PC-9 (cell line): ENCODE data around the gene HLX. TPM values are rescaled to one million over a fixed set of nuclear protein-coding genes. Genes with fewer than 3 reads are reported as not detected.

Experiments
- BruUV-seq: library from RNA; stranded (reverse); fragments of 400-500 nt; replicated peaks from 2 replicates; lab custom pipeline; 2021; lab: Mats Ljungman, UMichigan
- CTCF ChIA-PET: fragments of 300-600 bp; sonication (Branson Sonifier 250); formaldehyde crosslinking; loops from one replicate; lab custom pipeline; 2022; ENCODE audit warnings: antibody characterized with exemption; lab: Charles Lee
- POLR2A ChIA-PET: fragments of 300-600 bp; sonication (Branson Sonifier 250); formaldehyde crosslinking; loops from one replicate; lab custom pipeline; 2022; ENCODE audit warnings: antibody characterized with exemption; ENCODE audit not compliant: unreplicated experiment; lab: Charles Lee
- DNase-seq, 2 experiments: peaks; one replicate each; pipeline versions ENCODE4 v3.0.0 to v3.0.0-alpha.2; 2015 to 2022; ENCODE audit warnings: mixed read lengths in 1 of 2
- H2AFZ ChIP-seq: fragments of 200-600 bp; sonication (generic); 2 replicates; pipeline ENCODE4 v1.8.1; 2017; ENCODE audit warnings: antibody characterized with exemption
- H3F3A ChIP-seq: fragments of 200-600 bp; sonication (generic); 2 replicates; pipeline ENCODE4 v1.8.1; 2017; ENCODE audit warnings: antibody characterized with exemption, mild to moderate bottlenecking, low read depth; ENCODE audit not compliant: insufficient read depth
- H3K27ac ChIP-seq: fragments of 200-600 bp; sonication (generic); 2 replicates; pipeline ENCODE4 v1.6.1; 2016; ENCODE audit warnings: mixed run types
- H3K27me3 ChIP-seq: fragments of 200-600 bp; sonication (generic); 2 replicates; pipeline ENCODE4 v1.6.1; 2016; ENCODE audit warnings: low read depth, mixed run types; ENCODE audit not compliant: insufficient read depth
- H3K36me3 ChIP-seq: fragments of 200-600 bp; sonication (generic); 2 replicates; pipeline ENCODE4 v1.6.1; 2016; ENCODE audit warnings: low read depth, mixed run types
- H3K4me1 ChIP-seq: fragments of 200-600 bp; sonication (generic); replicated peaks from 2 replicates; pipeline ENCODE4 v1.6.1; 2016; ENCODE audit warnings: mixed run types; ENCODE audit not compliant: insufficient read depth
- H3K4me2 ChIP-seq: fragments of 200-600 bp; sonication (generic); 2 replicates; pipeline ENCODE4 v1.6.1; 2017; ENCODE audit warnings: mixed run types
- H3K4me3 ChIP-seq: fragments of 200-600 bp; sonication (generic); 2 replicates; pipeline ENCODE4 v1.6.1; 2016; ENCODE audit warnings: mixed run types
- H3K79me2 ChIP-seq: fragments of 200-600 bp; sonication (generic); 2 replicates; pipeline ENCODE4 v1.6.1; 2017; ENCODE audit warnings: low read depth, mixed run types
- H3K9me2 ChIP-seq: fragments of 200-600 bp; sonication (generic); 2 replicates; pipeline ENCODE4 v1.8.1; 2017; ENCODE audit warnings: mild to moderate bottlenecking; ENCODE audit not compliant: insufficient read depth
- H3K9me3 ChIP-seq: fragments of 200-600 bp; sonication (generic); 2 replicates; pipeline ENCODE4 v1.8.1; 2016; ENCODE audit warnings: low read depth; ENCODE audit not compliant: insufficient read depth
- H4K20me1 ChIP-seq: fragments of 200-600 bp; sonication (generic); 2 replicates; pipeline ENCODE4 v1.8.1; 2017; ENCODE audit not compliant: insufficient read depth
- EZH2 ChIP-seq: fragments of 200-600 bp; sonication (generic); IDR thresholded peaks from 2 replicates; pipeline ENCODE4 v1.8.0; 2017; ENCODE audit warnings: antibody characterized with exemption, low read depth
- intact Hi-C: fragments of 100-400 bp; cut with micrococcal nuclease; formaldehyde crosslinking; loops from one replicate; pipeline ENCODE4 v1.10.0; 2022; ENCODE audit not compliant: unreplicated experiment
- total RNA-seq: library from RNA; stranded (reverse); gene quantifications from 2 replicates; pipeline ENCODE4 v1.2.3, GENCODE V29; 2021
- TF ChIP-seq, protein P1 (sequence below): fragments of 200-600 bp; sonication (generic); conservative IDR thresholded peaks from 2 replicates; pipeline ENCODE4 v1.6.1; 2017; ENCODE audit warnings: mixed run types, antibody characterized with exemption, mild to moderate bottlenecking, moderate library complexity

HLX gene
- total RNA-seq, 1 experiment from 2014 or later, result 1.1 TPM

DNA sequence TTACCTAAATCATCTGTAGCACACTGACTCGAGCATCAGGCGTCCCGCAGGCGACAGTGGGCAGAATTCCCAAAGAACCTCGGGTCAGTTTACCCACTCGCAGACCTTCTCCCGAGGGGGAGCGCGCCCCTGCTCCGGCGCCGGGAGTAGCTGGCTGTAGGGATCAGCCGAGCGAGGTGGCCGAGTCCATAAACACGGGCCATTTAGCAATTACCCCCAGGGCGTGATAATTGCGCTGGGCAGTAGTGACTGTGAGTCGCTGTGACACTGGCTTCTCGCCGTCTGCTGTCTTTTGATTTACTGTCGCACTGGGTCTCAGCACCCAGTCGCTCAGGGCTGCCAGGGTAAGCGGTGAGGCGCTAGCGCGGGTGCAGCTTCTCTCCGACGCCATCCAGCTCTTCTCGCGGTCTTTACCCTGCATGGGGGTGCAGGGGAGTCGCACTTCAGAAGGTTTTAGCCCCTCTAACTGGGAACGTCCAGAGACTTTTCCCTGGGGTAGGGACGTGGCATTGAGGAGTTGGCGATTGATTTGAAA, 16.2 kb downstream of the HLX start:
- Histone ChIP-seq H3K79me2 (no peaks in the 10 kb centered on the region), H3K27me3 (0 out of 2 replicates have a peak, but pooled peaks cover 6% of the 10 kb centered on the region), H3K36me3 (no peaks in the 10 kb centered on the region), H3K4me3 (no peak overlapping the region), H3K4me2 (no peak overlapping the region), H3F3A (no peaks in the 10 kb centered on the region), H3K9me2 (no peaks in the 10 kb centered on the region), H4K20me1 (no peaks in the 10 kb centered on the region), H3K9me3 (no peaks in the 10 kb centered on the region), H3K4me1 (no peaks in the 10 kb centered on the region), H2AFZ (no peak overlapping the region), H3K27ac (no peak overlapping the region)
- intact Hi-C loops, result no loop called here
- TF ChIP-seq, protein P1, sequence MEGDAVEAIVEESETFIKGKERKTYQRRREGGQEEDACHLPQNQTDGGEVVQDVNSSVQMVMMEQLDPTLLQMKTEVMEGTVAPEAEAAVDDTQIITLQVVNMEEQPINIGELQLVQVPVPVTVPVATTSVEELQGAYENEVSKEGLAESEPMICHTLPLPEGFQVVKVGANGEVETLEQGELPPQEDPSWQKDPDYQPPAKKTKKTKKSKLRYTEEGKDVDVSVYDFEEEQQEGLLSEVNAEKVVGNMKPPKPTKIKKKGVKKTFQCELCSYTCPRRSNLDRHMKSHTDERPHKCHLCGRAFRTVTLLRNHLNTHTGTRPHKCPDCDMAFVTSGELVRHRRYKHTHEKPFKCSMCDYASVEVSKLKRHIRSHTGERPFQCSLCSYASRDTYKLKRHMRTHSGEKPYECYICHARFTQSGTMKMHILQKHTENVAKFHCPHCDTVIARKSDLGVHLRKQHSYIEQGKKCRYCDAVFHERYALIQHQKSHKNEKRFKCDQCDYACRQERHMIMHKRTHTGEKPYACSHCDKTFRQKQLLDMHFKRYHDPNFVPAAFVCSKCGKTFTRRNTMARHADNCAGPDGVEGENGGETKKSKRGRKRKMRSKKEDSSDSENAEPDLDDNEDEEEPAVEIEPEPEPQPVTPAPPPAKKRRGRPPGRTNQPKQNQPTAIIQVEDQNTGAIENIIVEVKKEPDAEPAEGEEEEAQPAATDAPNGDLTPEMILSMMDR, result no peak
- ChIA-PET CTCF (no interaction called here), POLR2A (no interaction called here)
- no TSS peak for BruUV-seq
- DNase-seq, result no peak

DNA sequence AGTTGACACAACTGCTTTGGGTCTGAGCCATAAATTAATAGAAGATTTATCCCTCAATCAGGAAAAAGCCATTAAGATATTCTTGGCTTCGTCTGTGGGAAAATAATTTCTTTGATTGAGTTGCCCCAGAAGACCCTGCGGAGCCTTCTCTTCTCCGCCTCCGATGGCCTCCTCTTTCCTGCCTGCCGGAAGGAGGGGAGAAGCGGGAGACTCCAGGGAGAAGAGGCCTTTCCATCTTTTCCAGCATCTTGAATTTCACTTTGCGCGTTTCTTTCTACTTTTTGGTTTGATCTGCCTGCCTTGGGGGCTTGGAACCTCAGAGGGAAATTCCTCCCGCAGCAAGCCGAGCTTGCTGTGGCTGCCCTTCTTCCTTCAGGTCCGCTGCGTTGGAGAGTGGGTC, 16.8 kb downstream of the HLX start:
- H2AFZ ChIP-seq, result no peak overlapping the region
- ChIA-PET CTCF (no interaction called here), POLR2A (no interaction called here)
- no peaks in the 10 kb centered on the region for H3F3A ChIP-seq
- no peaks in the 10 kb centered on the region for H4K20me1 ChIP-seq
- no peaks in the 10 kb centered on the region for H3K36me3 ChIP-seq
- H3K9me3 ChIP-seq, result peaks cover 4% of the 10 kb centered on the region; the same call in 1 of the 2 replicates
- no peaks in the 10 kb centered on the region for H3K79me2 ChIP-seq
- H3K4me1 ChIP-seq, result no peaks in the 10 kb centered on the region
- intact Hi-C loops, result no loop called here
- no TSS peak for BruUV-seq
- DNase-seq, result no peak
- H3K4me2 ChIP-seq, result no peak overlapping the region
- no peak for TF ChIP-seq EZH2
- TF ChIP-seq, protein P1, result no peak
- H3K9me2 ChIP-seq, result no peaks in the 10 kb centered on the region
- no peak overlapping the region for H3K27ac ChIP-seq
- H3K4me3 ChIP-seq, result no peak overlapping the region
- 0 out of 2 replicates have a peak, but pooled peaks cover 6% of the 10 kb centered on the region for H3K27me3 ChIP-seq

DNA sequence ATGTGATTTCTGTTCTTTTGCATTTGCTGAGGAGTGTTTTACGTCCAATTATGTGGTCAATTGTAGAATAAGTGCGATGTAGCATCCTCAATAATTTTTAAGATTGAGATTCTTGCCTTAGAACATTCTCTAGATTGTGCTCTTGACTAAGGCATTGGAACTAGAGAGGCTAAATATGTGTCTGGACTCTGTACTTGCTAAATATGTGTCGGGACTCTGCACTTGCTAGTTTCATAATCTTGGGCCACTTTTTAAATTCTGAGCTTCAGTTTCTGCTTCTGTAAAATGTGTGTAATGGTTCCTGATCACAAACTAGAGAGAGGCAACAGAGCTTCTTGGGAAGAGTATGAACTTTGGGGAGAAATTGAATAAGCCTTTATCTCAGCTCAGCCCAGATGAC, 21.6 kb downstream of the HLX start:
- no TSS peak for BruUV-seq
- POLR2A ChIA-PET, result no interaction called here

More for the DNA sequence above, 21.6 kb downstream of the HLX start:
- intact Hi-C loops, result loop anchor here (10.0 kb wide), 1 partner anchor 304 kb away; no protein-coding TSS in a partner anchor
- H2AFZ ChIP-seq, result no peak overlapping the region
- H3K27me3 ChIP-seq, result no peaks in the 10 kb centered on the region
- peaks cover 4% of the 10 kb centered on the region for H3K4me1 ChIP-seq
- 0 out of 2 replicates have a peak, but pooled peaks cover under 1% of the 10 kb centered on the region for H3F3A ChIP-seq
- TF ChIP-seq, protein P1, result no peak
- no peak for DNase-seq
- CTCF ChIA-PET, result no interaction called here
- H3K36me3 ChIP-seq, result no peaks in the 10 kb centered on the region
- no peaks in the 10 kb centered on the region for H4K20me1 ChIP-seq
- no peaks in the 10 kb centered on the region for H3K9me2 ChIP-seq
- no peak overlapping the region for H3K4me2 ChIP-seq
- peaks cover 4% of the 10 kb centered on the region for H3K9me3 ChIP-seq
- H3K4me3 ChIP-seq, result no peak overlapping the region
- H3K27ac ChIP-seq, result no peak overlapping the region
- no peaks in the 10 kb centered on the region for H3K79me2 ChIP-seq
